Gastrocnemius medialis (tissue), 4 donors: ENCODE results near the gene PTPRF. TPM values are rescaled to one million over a fixed set of nuclear protein-coding genes. Genes with fewer than 3 reads are reported as not detected.
"Not testable (repeated sequence)": the region's sequence is repeated elsewhere in the genome, so short reads cannot be mapped to it uniquely, and the experiment has no call there.

Source experiments
- ATAC-seq, 2 donors: fragments of 150-250 bp; one replicate each; pipeline ENCODE4 v1.9.1; 2016
- DNase-seq, 2 donors: peaks; one replicate each; pipeline ENCODE4 v3.0.0-alpha.2; 2019
- H3K27ac ChIP-seq, 4 donors: fragments of 200-600 bp; sonication (generic); 1 replicate in 1 of 4; 2 replicates in 3 of 4; pipeline ENCODE4 v1.5.1; 2016 to 2018; ENCODE audit warnings: mild to moderate bottlenecking in 2 of 4, moderate library complexity in 1 of 4
- H3K27me3 ChIP-seq, 3 donors: fragments of 200-600 bp; sonication (generic) in 2 of 3; 1 replicate in 1 of 3; 2 replicates in 2 of 3; pipeline versions ENCODE4 v1.5.1 to v1.6.0; 2016 to 2019; ENCODE audit warnings: mild to moderate bottlenecking in 1 of 3, moderate library complexity in 1 of 3
- H3K36me3 ChIP-seq, 2 donors: fragments of 200-600 bp; sonication (generic) in 1 of 2; one replicate each; pipeline ENCODE4 v1.5.1; 2017 to 2018
- H3K4me1 ChIP-seq, 2 donors: fragments of 200-600 bp; sonication (generic) in 1 of 2; one replicate each; pipeline ENCODE4 v1.5.1; 2016 to 2017; ENCODE audit warnings: mild to moderate bottlenecking in 2 of 2
- H3K4me3 ChIP-seq, 4 donors: fragments of 200-600 bp; sonication (generic) in 3 of 4; 1 replicate in 1 of 4; 2 replicates in 3 of 4; pipeline ENCODE4 v1.5.1; 2016 to 2019; ENCODE audit warnings: mild to moderate bottlenecking in 2 of 4
- H3K9me3 ChIP-seq, 3 donors: fragments of 200-600 bp; sonication (generic) in 2 of 3; 1 replicate in 1 of 3; 2 replicates in 2 of 3; pipeline ENCODE4 v1.5.1; 2016 to 2019
- CTCF ChIP-seq, 5 experiments: fragments of 450-650 bp in 3 of 5; fragments of 200-600 bp in 2 of 5; sonication (generic) in 2 of 5; IDR thresholded peaks in 4 of 5; conservative IDR thresholded peaks in 1 of 5; 1 replicate in 4 of 5; 2 replicates in 1 of 5; pipeline ENCODE4 v1.5.1; 2016 to 2019; ENCODE audit warnings: antibody characterized with exemption in 5 of 5, mild to moderate bottlenecking in 3 of 5, moderate library complexity in 3 of 5
- POLR2A ChIP-seq, 2 donors: fragments of 450-650 bp; IDR thresholded peaks; one replicate each; pipeline ENCODE4 v1.6.1; 2017; ENCODE audit warnings: antibody characterized with exemption in 2 of 2, mild to moderate bottlenecking in 2 of 2, moderate library complexity in 2 of 2
- in situ Hi-C, 4 donors: fragments of 200-750 bp; cut with MboI; loops; one replicate each; pipeline versions ENCODE4 v1.15.0 to v1.8.0; 2017; ENCODE audit warnings: low sequenced_read_pairs in 4 of 4
- intact Hi-C: fragments of 100-400 bp; cut with DNase I; formaldehyde crosslinking; loops from one replicate; pipeline ENCODE4 v1.15.1; 2023; ENCODE audit warnings: low total_unique reads
- total RNA-seq, 4 donors: library from RNA; depleted of rRNA; stranded (reverse); fragments of >200 nt; gene quantifications; one replicate each; pipeline versions ENCODE4 v1.1.0 to v1.2.3, GENCODE V29; 2016

PTPRF gene
- total RNA-seq, 4 donors from 2014 or later = 1.8 to 2.6 (median 2.5) TPM

- Histone ChIP-seq H3K4me1 (no peaks in the 10 kb centered on the region), H3K36me3 (no peaks in the 10 kb centered on the region), H3K27ac (no peak overlapping the region), H3K27me3 (no peaks in the 10 kb centered on the region), H3K4me3 (no peak overlapping the region), H3K9me3 (no peaks in the 10 kb centered on the region)
- ATAC-seq = no peak
- intact Hi-C loops = no loop called here
- in situ Hi-C loops = no loop called here
- TF ChIP-seq CTCF (IDR thresholded peaks at IDR 0.05 in 4 of 5, conservative IDR thresholded peaks at IDR 0.05 in 1 of 5) (no peak), POLR2A (IDR thresholded peaks at IDR 0.05) (no peak)
- DNase-seq = no peak
Measured at GRCh38 chr1:43637267-43637666, 106.6 kb downstream of the PTPRF start.

GRCh38 chr1:43638381-43638780, 107.7 kb downstream of the PTPRF start:
- H3K4me1 ChIP-seq, H3K27me3 ChIP-seq, H3K9me3 ChIP-seq, intact Hi-C loops, H3K27ac ChIP-seq, in situ Hi-C loops, DNase-seq, H3K36me3 ChIP-seq, H3K4me3 ChIP-seq, ATAC-seq: not testable (repeated sequence)

GRCh38 chr1:43639976-43640794, 109.5 kb downstream of the PTPRF start:
- in situ Hi-C loops (no loop called here), intact Hi-C loops (no loop called here)
- no peaks in the 10 kb centered on the region for H3K36me3 ChIP-seq
- TF ChIP-seq CTCF (IDR thresholded peaks at IDR 0.05 in 4 of 5, conservative IDR thresholded peaks at IDR 0.05 in 1 of 5) = no peak
- TF ChIP-seq POLR2A (IDR thresholded peaks at IDR 0.05) = no peak
- ATAC-seq (no peak), DNase-seq (no peak)
- H3K27ac ChIP-seq = no peak overlapping the region
- H3K9me3 ChIP-seq = no peaks in the 10 kb centered on the region
- H3K4me1 ChIP-seq = no peaks in the 10 kb centered on the region
- no peaks in the 10 kb centered on the region for H3K27me3 ChIP-seq
- no peak overlapping the region for H3K4me3 ChIP-seq

- no peak overlapping the region for H3K4me3 ChIP-seq
- H3K9me3 ChIP-seq = no peaks in the 10 kb centered on the region
- no peak overlapping the region for H3K27ac ChIP-seq
- in situ Hi-C loops = no loop called here
- peaks cover 0 to 4% of the 10 kb centered on the region in 2 donors for H3K4me1 ChIP-seq
- no peak for TF ChIP-seq CTCF (IDR thresholded peaks at IDR 0.05 in 4 of 5, conservative IDR thresholded peaks at IDR 0.05 in 1 of 5)
- TF ChIP-seq POLR2A (IDR thresholded peaks at IDR 0.05) = no peak
- DNase-seq (no peak), ATAC-seq (no peak)
- intact Hi-C loops = no loop called here
- no peaks in the 10 kb centered on the region for H3K27me3 ChIP-seq
- H3K36me3 ChIP-seq = no peaks in the 10 kb centered on the region
Measured at GRCh38 chr1:43644558-43644957, 113.9 kb downstream of the PTPRF start.

GRCh38 chr1:43645461-43645860, 114.8 kb downstream of the PTPRF start:
- intact Hi-C loops (no loop called here), in situ Hi-C loops (no loop called here)
- TF ChIP-seq POLR2A (IDR thresholded peaks at IDR 0.05) = no peak
- no peak for TF ChIP-seq CTCF (IDR thresholded peaks at IDR 0.05 in 4 of 5, conservative IDR thresholded peaks at IDR 0.05 in 1 of 5)
- H3K27me3 ChIP-seq = no peaks in the 10 kb centered on the region
- H3K4me1 ChIP-seq = peaks cover 0 to 4% of the 10 kb centered on the region in 2 donors
- ATAC-seq (no peak), DNase-seq (no peak)
- H3K36me3 ChIP-seq = no peaks in the 10 kb centered on the region
- H3K9me3 ChIP-seq = no peaks in the 10 kb centered on the region
- no peak overlapping the region for H3K27ac ChIP-seq
- H3K4me3 ChIP-seq = no peak overlapping the region

- DNase-seq, H3K4me3 ChIP-seq, intact Hi-C loops, in situ Hi-C loops, H3K36me3 ChIP-seq, H3K27me3 ChIP-seq, ATAC-seq, H3K27ac ChIP-seq, H3K9me3 ChIP-seq: not testable (repeated sequence)
- H3K4me1 ChIP-seq = peaks cover 15 to 21% of the 10 kb centered on the region in 2 donors
Measured at GRCh38 chr1:43647331-43647730, 116.6 kb downstream of the PTPRF start.
